ENCODE results near the gene TCOF1.

Gene TCOF1

DNA sequence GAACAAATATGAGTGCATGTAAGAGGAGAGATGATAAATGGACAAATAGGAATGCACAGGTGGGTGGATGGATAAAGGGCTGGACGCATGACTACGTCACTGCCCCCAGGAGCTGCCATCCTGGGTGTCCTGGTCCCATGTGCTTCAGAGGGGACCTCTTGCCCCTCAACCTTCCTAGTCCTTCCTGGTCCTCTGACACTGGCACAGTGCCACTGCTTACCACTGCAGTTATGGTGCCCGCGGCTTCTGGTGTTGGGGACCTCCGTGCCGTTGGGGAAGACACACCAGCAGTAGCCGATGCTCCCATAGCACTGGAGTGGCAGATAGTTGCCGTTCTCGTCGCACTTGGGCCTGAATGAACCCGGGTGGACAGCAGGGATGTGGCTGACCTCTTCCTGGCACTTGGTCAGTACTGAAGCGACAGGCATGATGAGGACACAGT is 45.4 kb downstream of the TCOF1 start:
- no peak for ATAC-seq
- TF ChIP-seq CSDC2 (CRISPR knock-in tag; IDR thresholded peaks at IDR 0.05) (no peak), TCF4 (CRISPR knock-in tag; IDR thresholded peaks at IDR 0.05; ENCODE audit: borderline replicate concordance) (no peak)
- TF ChIP-seq, protein P1, sequence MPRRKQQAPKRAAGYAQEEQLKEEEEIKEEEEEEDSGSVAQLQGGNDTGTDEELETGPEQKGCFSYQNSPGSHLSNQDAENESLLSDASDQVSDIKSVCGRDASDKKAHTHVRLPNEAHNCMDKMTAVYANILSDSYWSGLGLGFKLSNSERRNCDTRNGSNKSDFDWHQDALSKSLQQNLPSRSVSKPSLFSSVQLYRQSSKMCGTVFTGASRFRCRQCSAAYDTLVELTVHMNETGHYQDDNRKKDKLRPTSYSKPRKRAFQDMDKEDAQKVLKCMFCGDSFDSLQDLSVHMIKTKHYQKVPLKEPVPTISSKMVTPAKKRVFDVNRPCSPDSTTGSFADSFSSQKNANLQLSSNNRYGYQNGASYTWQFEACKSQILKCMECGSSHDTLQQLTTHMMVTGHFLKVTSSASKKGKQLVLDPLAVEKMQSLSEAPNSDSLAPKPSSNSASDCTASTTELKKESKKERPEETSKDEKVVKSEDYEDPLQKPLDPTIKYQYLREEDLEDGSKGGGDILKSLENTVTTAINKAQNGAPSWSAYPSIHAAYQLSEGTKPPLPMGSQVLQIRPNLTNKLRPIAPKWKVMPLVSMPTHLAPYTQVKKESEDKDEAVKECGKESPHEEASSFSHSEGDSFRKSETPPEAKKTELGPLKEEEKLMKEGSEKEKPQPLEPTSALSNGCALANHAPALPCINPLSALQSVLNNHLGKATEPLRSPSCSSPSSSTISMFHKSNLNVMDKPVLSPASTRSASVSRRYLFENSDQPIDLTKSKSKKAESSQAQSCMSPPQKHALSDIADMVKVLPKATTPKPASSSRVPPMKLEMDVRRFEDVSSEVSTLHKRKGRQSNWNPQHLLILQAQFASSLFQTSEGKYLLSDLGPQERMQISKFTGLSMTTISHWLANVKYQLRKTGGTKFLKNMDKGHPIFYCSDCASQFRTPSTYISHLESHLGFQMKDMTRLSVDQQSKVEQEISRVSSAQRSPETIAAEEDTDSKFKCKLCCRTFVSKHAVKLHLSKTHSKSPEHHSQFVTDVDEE (CRISPR knock-in tag; IDR thresholded peaks at IDR 0.05): no peak

DNA sequence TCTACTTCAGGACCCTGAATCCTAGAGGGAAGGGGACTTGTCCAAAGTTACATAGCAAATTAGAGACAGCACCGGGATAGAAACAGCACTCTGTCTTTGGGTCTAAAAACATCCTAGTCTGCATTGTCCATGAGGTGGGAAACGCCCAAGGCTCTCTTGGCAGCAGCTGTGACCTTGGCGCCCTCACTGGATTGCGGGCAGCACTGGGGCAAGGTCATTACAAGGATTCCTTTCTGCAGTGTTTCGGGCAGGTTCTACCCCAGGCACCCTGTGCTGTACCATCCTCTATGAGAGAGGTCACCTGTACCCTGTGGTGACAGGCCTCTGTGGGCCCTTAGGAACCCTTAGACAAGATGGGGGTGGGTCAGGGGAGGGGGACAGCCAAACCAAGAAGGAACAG is 46.6 kb downstream of the TCOF1 start:
- no peak for ATAC-seq
- TF ChIP-seq, protein P2, sequence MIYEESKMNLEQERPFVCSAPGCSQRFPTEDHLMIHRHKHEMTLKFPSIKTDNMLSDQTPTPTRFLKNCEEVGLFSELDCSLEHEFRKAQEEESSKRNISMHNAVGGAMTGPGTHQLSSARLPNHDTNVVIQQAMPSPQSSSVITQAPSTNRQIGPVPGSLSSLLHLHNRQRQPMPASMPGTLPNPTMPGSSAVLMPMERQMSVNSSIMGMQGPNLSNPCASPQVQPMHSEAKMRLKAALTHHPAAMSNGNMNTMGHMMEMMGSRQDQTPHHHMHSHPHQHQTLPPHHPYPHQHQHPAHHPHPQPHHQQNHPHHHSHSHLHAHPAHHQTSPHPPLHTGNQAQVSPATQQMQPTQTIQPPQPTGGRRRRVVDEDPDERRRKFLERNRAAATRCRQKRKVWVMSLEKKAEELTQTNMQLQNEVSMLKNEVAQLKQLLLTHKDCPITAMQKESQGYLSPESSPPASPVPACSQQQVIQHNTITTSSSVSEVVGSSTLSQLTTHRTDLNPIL (CRISPR knock-in tag; IDR thresholded peaks at IDR 0.05; ENCODE audit: low read depth): no peak
- TF ChIP-seq ZFP30 (CRISPR knock-in tag; IDR thresholded peaks at IDR 0.05) (no peak), CSDC2 (CRISPR knock-in tag; IDR thresholded peaks at IDR 0.05) (no peak)

DNA sequence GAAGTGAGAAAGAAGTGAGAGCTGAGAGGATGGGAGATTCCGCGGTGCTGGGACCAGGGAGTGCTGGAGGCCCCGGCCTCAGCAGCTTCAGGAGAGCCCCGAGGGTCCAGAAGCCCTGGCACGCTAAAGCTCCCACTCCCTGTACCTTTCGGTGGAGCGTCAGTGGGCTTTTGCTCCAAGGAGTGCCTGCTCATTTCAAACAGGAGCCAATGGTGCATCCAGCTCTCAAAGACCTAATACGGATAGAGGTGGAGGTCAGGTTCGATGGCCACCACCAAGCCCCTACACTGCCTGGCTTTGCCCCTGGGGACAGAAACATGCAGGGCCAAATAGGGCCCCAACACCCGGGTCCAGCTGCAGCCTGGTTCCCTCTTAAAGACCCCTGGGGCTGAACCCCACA is 47.0 kb downstream of the TCOF1 start:
- no peak for ATAC-seq
- TF ChIP-seq CSDC2 (CRISPR knock-in tag; IDR thresholded peaks at IDR 0.05) (no peak), PPARA (CRISPR knock-in tag; IDR thresholded peaks at IDR 0.05; ENCODE audit: borderline replicate concordance) (no peak), ISL1 (CRISPR knock-in tag; IDR thresholded peaks at IDR 0.05) (no peak), RARB (CRISPR knock-in tag; IDR thresholded peaks at IDR 0.05) (no peak), BACH2 (CRISPR knock-in tag; IDR thresholded peaks at IDR 0.05; ENCODE audit: borderline replicate concordance) (no peak), SNAI2 (CRISPR knock-in tag; IDR thresholded peaks at IDR 0.05) (no peak), ARNTL (CRISPR knock-in tag; IDR thresholded peaks at IDR 0.05; ENCODE audit: borderline replicate concordance, low read depth) (no peak), ZFP30 (CRISPR knock-in tag; IDR thresholded peaks at IDR 0.05) (no peak), ZNF8 (CRISPR knock-in tag; IDR thresholded peaks at IDR 0.05) (no peak), ZNF70 (CRISPR knock-in tag; IDR thresholded peaks at IDR 0.05) (no peak), ZC3H10 (CRISPR knock-in tag; IDR thresholded peaks at IDR 0.05) (no peak), TOX (CRISPR knock-in tag; IDR thresholded peaks at IDR 0.05; ENCODE audit: borderline replicate concordance) (no peak), TCF4 (CRISPR knock-in tag; IDR thresholded peaks at IDR 0.05; ENCODE audit: borderline replicate concordance) (no peak), ESRRG (CRISPR knock-in tag; IDR thresholded peaks at IDR 0.05) (no peak)
- TF ChIP-seq, protein P3, sequence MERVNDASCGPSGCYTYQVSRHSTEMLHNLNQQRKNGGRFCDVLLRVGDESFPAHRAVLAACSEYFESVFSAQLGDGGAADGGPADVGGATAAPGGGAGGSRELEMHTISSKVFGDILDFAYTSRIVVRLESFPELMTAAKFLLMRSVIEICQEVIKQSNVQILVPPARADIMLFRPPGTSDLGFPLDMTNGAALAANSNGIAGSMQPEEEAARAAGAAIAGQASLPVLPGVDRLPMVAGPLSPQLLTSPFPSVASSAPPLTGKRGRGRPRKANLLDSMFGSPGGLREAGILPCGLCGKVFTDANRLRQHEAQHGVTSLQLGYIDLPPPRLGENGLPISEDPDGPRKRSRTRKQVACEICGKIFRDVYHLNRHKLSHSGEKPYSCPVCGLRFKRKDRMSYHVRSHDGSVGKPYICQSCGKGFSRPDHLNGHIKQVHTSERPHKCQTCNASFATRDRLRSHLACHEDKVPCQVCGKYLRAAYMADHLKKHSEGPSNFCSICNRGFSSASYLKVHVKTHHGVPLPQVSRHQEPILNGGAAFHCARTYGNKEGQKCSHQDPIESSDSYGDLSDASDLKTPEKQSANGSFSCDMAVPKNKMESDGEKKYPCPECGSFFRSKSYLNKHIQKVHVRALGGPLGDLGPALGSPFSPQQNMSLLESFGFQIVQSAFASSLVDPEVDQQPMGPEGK (CRISPR knock-in tag; IDR thresholded peaks at IDR 0.05; ENCODE audit: borderline replicate concordance): no peak
- TF ChIP-seq, protein P2 (CRISPR knock-in tag; IDR thresholded peaks at IDR 0.05; ENCODE audit: low read depth): no peak
- TF ChIP-seq, protein P1 (CRISPR knock-in tag; IDR thresholded peaks at IDR 0.05): no peak
- TF ChIP-seq, protein P4, sequence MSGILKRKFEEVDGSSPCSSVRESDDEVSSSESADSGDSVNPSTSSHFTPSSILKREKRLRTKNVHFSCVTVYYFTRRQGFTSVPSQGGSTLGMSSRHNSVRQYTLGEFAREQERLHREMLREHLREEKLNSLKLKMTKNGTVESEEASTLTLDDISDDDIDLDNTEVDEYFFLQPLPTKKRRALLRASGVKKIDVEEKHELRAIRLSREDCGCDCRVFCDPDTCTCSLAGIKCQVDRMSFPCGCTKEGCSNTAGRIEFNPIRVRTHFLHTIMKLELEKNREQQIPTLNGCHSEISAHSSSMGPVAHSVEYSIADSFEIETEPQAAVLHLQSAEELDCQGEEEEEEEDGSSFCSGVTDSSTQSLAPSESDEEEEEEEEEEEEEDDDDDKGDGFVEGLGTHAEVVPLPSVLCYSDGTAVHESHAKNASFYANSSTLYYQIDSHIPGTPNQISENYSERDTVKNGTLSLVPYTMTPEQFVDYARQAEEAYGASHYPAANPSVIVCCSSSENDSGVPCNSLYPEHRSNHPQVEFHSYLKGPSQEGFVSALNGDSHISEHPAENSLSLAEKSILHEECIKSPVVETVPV (CRISPR knock-in tag; IDR thresholded peaks at IDR 0.05): no peak
